ENCODE measurements around the gene FZR1.

- TF ChIP-seq EZH2 (IDR thresholded peaks at IDR 0.05; ENCODE audit: insufficient read depth, poor library complexity, severe bottlenecking): no peak
- no peak for TF ChIP-seq EZH2phosphoT487 (IDR thresholded peaks at IDR 0.05; ENCODE audit: insufficient read depth, low read depth)
Observed at GRCh38 chr19:3492919-3493318, 13.2 kb upstream of the FZR1 start.
